SK-N-MC (cell line): ENCODE results near the gene CIDEA.

Experiments used
- DNase-seq: peaks from one replicate; pipeline ENCODE4 v3.0.0-alpha.2; 2011; ENCODE audit warnings: low read depth, low spot score
- H3K27ac ChIP-seq: fragments of 200-600 bp; sonication (generic); 2 replicates; pipeline ENCODE4 v1.5.1; 2016; ENCODE audit warnings: mixed run types
- H3K36me3 ChIP-seq: fragments of 200-600 bp; sonication (generic); 2 replicates; pipeline ENCODE4 v1.6.1; 2017; ENCODE audit warnings: antibody characterized with exemption, low read length, mixed read lengths; ENCODE audit not compliant: insufficient read depth
- H3K4me3 ChIP-seq: fragments of 200-600 bp; sonication (generic); 2 replicates; pipeline ENCODE4 v1.5.1; 2016
- H3K9ac ChIP-seq: fragments of 200-600 bp; sonication (generic); 2 replicates; pipeline ENCODE4 v1.8.0; 2017; ENCODE audit warnings: mixed run types, mixed read lengths; ENCODE audit not compliant: insufficient read length
- H3K9me3 ChIP-seq: fragments of 200-600 bp; sonication (generic); 2 replicates; pipeline ENCODE4 v1.6.1; 2017; ENCODE audit warnings: low read depth, mild to moderate bottlenecking, antibody characterized with exemption, low read length, moderate library complexity, mixed read lengths
- EZH2 ChIP-seq: fragments of 200-600 bp; sonication (generic); IDR thresholded peaks from one replicate; pipeline ENCODE4 v1.6.1; 2017; ENCODE audit warnings: antibody characterized with exemption
- FOXP2 ChIP-seq: optimal IDR thresholded peaks from 2 replicates; pipeline ENCODE3; 2011; ENCODE audit warnings: mild to moderate bottlenecking, moderate library complexity; ENCODE audit not compliant: insufficient read depth; ENCODE audit errors: extremely low read length, control extremely low read depth
- POLR2AphosphoS5 ChIP-seq: IDR thresholded peaks from 2 replicates; pipeline ENCODE4 v1.6.1; 2012; ENCODE audit warnings: mild to moderate bottlenecking, low read depth, low read length, borderline replicate concordance

Gene CIDEA

DNA sequence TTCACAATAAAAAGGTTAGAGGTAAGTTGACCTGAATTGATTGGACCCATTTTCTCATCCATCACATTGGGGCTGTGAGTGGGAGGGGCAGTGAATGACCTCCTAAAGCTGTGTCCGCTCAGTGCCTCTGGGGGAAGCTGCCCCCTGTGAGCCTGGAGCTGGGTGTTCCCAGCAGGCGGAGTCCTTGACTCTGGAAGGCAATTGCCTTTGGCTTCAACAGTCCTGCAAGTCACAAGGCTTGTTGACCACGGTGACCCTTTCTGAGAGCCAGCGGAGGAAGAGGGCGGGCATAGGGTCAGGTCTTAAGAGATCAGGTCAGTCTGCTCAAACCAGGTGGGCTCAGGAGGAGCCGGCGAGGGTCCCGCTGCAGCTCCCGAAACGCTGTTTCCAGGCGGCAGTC, 1.1 kb upstream of the CIDEA start:
- Histone ChIP-seq H3K4me3 (no peak overlapping the region), H3K9me3 (no peaks in the 10 kb centered on the region), H3K27ac (no peak overlapping the region), H3K36me3 (no peaks in the 10 kb centered on the region), H3K9ac (no peak overlapping the region)
- TF ChIP-seq POLR2AphosphoS5 (no peak), EZH2 (no peak), FOXP2 (no peak)
- DNase-seq: no peak

- Histone ChIP-seq H3K9ac (no peak overlapping the region), H3K36me3 (no peaks in the 10 kb centered on the region), H3K9me3 (no peaks in the 10 kb centered on the region), H3K4me3 (peak overlapping the region; percentile 71), H3K27ac (no peak overlapping the region)
- TF ChIP-seq EZH2 (no peak), FOXP2 (no peak), POLR2AphosphoS5 (no peak)
- no peak for DNase-seq
These were observed 462 bp upstream of the CIDEA start for GRCh38 chr18:12253663-12254135.

- H3K36me3 ChIP-seq: no peaks in the 10 kb centered on the region
- DNase-seq: no peak
- no peak overlapping the region for H3K9ac ChIP-seq
- no peak overlapping the region for H3K27ac ChIP-seq
- no peak overlapping the region for H3K4me3 ChIP-seq
- TF ChIP-seq FOXP2: no peak
- no peak for TF ChIP-seq EZH2
- no peak for TF ChIP-seq POLR2AphosphoS5
- no peaks in the 10 kb centered on the region for H3K9me3 ChIP-seq
These were observed 805 bp downstream of the CIDEA start for GRCh38 chr18:12254820-12255511.

DNA sequence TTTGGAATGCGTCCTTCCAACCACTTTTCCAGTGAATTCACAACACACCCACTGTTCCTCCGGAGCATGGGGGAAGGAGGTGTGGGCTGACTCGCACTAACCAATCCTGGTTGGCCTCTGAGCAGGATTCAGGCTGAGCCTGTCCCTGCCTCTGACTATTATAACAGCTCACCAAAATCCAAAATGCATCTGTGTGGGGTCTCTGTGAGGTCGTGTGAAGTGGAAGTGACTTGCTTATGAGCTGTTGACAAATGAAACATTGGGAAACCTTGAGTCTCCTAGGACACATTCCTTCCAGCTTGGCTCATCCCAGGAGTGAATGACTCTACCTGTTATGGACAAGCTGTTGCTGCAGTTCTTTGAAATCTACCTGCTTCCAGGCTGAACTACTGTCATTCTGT, 1.5 kb downstream of the CIDEA start:
- Histone ChIP-seq H3K27ac (no peak overlapping the region), H3K9me3 (no peaks in the 10 kb centered on the region), H3K4me3 (no peak overlapping the region), H3K36me3 (no peaks in the 10 kb centered on the region), H3K9ac (no peak overlapping the region)
- DNase-seq: no peak
- TF ChIP-seq FOXP2 (no peak), EZH2 (no peak), POLR2AphosphoS5 (no peak)

GRCh38 chr18:12256951-12257350, 2.8 kb downstream of the CIDEA start:
- H3K9me3 ChIP-seq: no peaks in the 10 kb centered on the region
- TF ChIP-seq POLR2AphosphoS5 (no peak), EZH2 (no peak), FOXP2 (no peak)
- H3K27ac ChIP-seq: no peak overlapping the region
- DNase-seq: no peak
- H3K9ac ChIP-seq: no peak overlapping the region
- H3K4me3 ChIP-seq: no peak overlapping the region
- H3K36me3 ChIP-seq: no peaks in the 10 kb centered on the region

GRCh38 chr18:12257996-12258718, 4.0 kb downstream of the CIDEA start:
- no peak overlapping the region for H3K27ac ChIP-seq
- H3K36me3 ChIP-seq: no peaks in the 10 kb centered on the region
- no peak overlapping the region for H3K9ac ChIP-seq
- TF ChIP-seq FOXP2: no peak
- TF ChIP-seq EZH2: no peak
- TF ChIP-seq POLR2AphosphoS5: no peak
- no peak for DNase-seq
- no peak overlapping the region for H3K4me3 ChIP-seq
- H3K9me3 ChIP-seq: no peaks in the 10 kb centered on the region

DNA sequence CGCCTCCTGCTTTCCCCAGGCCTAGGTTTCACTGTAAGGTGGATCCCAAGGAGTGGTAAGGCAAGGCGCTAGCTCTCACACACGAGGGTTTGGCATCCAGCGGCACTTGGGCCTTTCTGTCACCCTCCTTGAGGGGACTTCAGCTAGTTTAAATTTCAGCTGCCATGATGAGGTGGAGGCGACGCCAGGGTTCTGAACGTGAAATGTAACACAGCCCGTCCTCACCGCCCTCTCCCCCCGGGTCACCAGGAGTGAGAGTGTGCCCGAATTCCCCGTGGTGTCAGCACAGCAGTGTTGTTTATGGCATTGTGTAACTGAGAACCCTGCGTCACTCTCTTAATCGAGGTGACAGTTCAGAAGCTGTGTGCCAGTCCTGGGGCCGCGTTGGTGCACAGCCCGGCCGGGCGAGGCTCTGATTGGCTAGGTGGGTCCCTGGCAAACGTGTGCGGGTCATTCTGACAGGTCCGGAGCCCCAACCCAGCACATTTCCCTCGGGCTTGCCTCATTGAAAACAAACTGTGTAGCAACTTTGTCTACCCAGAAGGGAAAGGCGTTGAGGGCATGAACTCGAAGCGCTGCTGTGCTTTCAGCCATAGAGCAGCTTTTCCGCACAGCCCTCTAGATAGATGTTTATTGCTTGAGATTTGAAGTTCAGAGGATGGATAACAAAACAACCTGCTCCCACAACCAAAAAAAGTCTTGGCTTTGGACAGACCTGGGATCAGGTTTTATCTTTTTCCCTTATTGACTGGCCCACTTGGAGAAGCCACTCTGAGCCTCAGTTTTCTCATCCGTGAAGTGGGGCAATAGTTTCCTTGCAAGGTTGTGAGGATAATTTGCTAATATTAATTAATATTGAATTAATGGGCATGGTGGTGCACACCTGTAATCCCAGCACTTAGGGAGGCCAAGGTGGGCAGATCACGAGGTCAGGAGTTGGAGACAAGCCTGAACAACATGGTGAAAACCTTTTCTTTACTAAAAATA, 4.9 kb downstream of the CIDEA start:
- Histone ChIP-seq H3K9ac (no peak overlapping the region), H3K4me3 (no peak overlapping the region), H3K36me3 (no peaks in the 10 kb centered on the region), H3K27ac (no peak overlapping the region), H3K9me3 (no peaks in the 10 kb centered on the region)
- DNase-seq: no peak
- TF ChIP-seq EZH2 (no peak), FOXP2 (no peak), POLR2AphosphoS5 (no peak)

GRCh38 chr18:12262748-12263147, 8.6 kb downstream of the CIDEA start:
- Histone ChIP-seq H3K4me3 (no peak overlapping the region), H3K9me3 (no peaks in the 10 kb centered on the region), H3K36me3 (no peaks in the 10 kb centered on the region), H3K9ac (no peak overlapping the region), H3K27ac (no peak overlapping the region)
- TF ChIP-seq EZH2: no peak
- TF ChIP-seq POLR2AphosphoS5: no peak
- no peak for DNase-seq
